ENCODE results near the gene CAMTA1. TPM values are rescaled to one million over a fixed set of nuclear protein-coding genes. Genes with fewer than 3 reads are reported as not detected.

Gene CAMTA1
- total RNA-seq, 1 experiment from 2014 or later = 69.0 TPM

- no peak for DNase-seq (ENCODE audit: low read depth)
These were observed 284.7 kb downstream of the CAMTA1 start for GRCh38 chr1:7069931-7070330.

- peak; percentile 56 for DNase-seq (ENCODE audit: low read depth)
These were observed 285.3 kb downstream of the CAMTA1 start for GRCh38 chr1:7070389-7071029.

GRCh38 chr1:7076117-7076516, 290.9 kb downstream of the CAMTA1 start:
- no peak for DNase-seq (ENCODE audit: low read depth)

- no peak for DNase-seq (ENCODE audit: low read depth)
These were observed 291.3 kb downstream of the CAMTA1 start for GRCh38 chr1:7076572-7076971.

GRCh38 chr1:7077136-7077535, 291.9 kb downstream of the CAMTA1 start:
- DNase-seq (ENCODE audit: low read depth) = no peak

- no peak for DNase-seq (ENCODE audit: low read depth)
These were observed 292.7 kb downstream of the CAMTA1 start for GRCh38 chr1:7077970-7078369.

- DNase-seq (ENCODE audit: low read depth) = no peak
These were observed 294.4 kb downstream of the CAMTA1 start for GRCh38 chr1:7079637-7080036.

- no peak for DNase-seq (ENCODE audit: low read depth)
These were observed 299.1 kb downstream of the CAMTA1 start for GRCh38 chr1:7084232-7084894.

- no peak for DNase-seq (ENCODE audit: low read depth)
These were observed 300.3 kb downstream of the CAMTA1 start for GRCh38 chr1:7085521-7085920.

GRCh38 chr1:7086106-7086505, 300.9 kb downstream of the CAMTA1 start:
- DNase-seq (ENCODE audit: low read depth) = no peak

GRCh38 chr1:7087888-7088287, 302.6 kb downstream of the CAMTA1 start:
- DNase-seq (ENCODE audit: low read depth) = no peak

- DNase-seq (ENCODE audit: low read depth) = no peak
These were observed 304.2 kb downstream of the CAMTA1 start for GRCh38 chr1:7089497-7089896.

GRCh38 chr1:7093297-7093696, 308.0 kb downstream of the CAMTA1 start:
- no peak for DNase-seq (ENCODE audit: low read depth)

- DNase-seq (ENCODE audit: low read depth) = no peak
These were observed 308.8 kb downstream of the CAMTA1 start for GRCh38 chr1:7094086-7094485.

- no peak for DNase-seq (ENCODE audit: low read depth)
These were observed 309.3 kb downstream of the CAMTA1 start for GRCh38 chr1:7094509-7094908.

GRCh38 chr1:7095343-7095964, 310.2 kb downstream of the CAMTA1 start:
- DNase-seq (ENCODE audit: low read depth) = no peak

GRCh38 chr1:7097938-7098592, 312.8 kb downstream of the CAMTA1 start:
- no peak for DNase-seq (ENCODE audit: low read depth)

- DNase-seq (ENCODE audit: low read depth) = no peak
These were observed 313.4 kb downstream of the CAMTA1 start for GRCh38 chr1:7098641-7099040.

- DNase-seq (ENCODE audit: low read depth) = no peak
These were observed 315.2 kb downstream of the CAMTA1 start for GRCh38 chr1:7100479-7100878.

- DNase-seq (ENCODE audit: low read depth) = no peak
These were observed 315.9 kb downstream of the CAMTA1 start for GRCh38 chr1:7101187-7101586.

- peak; percentile 7 for DNase-seq (ENCODE audit: low read depth)
These were observed 318.1 kb downstream of the CAMTA1 start for GRCh38 chr1:7103361-7103782.

GRCh38 chr1:7103874-7104273, 318.6 kb downstream of the CAMTA1 start:
- peak; percentile 15 for DNase-seq (ENCODE audit: low read depth)

Data from LHCN-M2 (cell line).